Stimulated activated CD8-positive, alpha-beta memory T cell treated with anti-CD3 and anti-CD28 coated beads, Interleukin-15, amount 100 ng/mL, for 1 hour (primary cell): ENCODE data around the gene RNU1-2.
"Not testable (repeated sequence)": the region's sequence is repeated elsewhere in the genome, so short reads cannot be mapped to it uniquely, and the experiment has no call there.

Experiments used
- DNase-seq: peaks from one replicate; pipeline ENCODE4 v3.0.0-alpha.2; 2020; ENCODE audit warnings: low read depth

RNU1-2 gene

GRCh38 chr1:16895598-16896315 lies at the start of gene RNU1-2:
Gene RNU1-2 (plus strand): TSS chr1:16895980.
- peak; percentile 77 for DNase-seq

DNA sequence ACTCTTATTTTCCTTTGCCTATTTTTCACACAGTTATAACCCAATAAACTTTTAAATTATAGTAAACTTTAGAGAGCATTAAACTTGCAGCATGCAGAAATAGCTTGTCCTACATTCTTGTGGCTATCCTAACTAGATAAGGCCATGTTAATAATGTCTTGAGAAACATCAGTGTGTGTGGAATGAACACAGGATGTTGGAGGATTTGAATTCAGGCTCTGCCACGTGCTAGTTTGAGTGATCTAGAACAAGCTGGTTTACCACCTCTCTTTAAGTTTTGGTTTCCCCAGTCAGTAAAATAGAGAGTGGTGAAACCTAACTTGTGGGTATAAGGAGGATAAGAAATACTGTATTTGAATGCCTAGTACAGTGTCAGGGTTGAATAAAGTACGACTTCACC lies 39.6 kb upstream of the RNU1-2 start:
- not testable (repeated sequence) for DNase-seq

DNA sequence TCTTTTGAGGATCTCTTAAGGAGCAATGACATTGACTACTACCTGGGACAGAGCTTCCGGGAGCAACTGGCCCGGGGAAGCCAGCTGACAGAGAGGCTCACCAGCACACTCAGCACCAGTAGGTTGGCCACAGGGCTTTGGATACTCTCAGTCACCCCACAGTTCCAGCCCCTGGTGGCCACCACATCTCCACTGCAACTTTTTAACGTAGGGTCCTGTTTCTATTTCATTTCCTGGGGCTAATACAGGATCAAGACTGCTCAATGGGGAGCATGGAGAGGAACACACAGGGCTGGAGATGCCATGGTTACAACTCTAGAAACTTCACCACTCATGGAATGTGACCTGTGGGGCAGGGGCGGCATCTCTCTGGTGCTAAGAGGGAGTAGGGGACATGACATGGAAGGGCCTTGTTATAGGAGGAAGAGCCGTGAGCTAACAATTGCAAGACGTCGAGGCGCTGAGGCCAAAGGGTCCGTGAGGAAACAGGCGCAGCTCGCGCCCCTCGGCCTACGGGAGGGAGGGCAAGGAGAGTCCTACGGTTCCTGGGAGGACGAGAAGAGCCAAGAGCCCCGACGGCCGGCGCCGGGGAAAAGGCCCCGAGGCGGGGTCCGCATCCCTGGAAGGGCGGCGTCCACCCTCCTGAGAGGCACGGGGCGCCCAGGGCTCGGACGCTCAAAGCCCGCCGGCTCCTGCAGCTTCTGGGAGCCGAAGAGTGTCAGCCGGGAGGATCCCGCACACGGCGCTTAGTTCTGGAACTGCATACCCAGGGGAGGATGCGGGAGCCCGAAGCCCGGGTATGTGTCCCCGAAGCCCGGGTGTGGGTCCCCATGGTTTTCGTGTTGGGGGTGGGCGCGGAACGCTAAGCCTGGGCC lies 36.4 kb upstream of the RNU1-2 start:
- DNase-seq: not testable (repeated sequence)

- not testable (repeated sequence) for DNase-seq
These were observed 35.7 kb upstream of the RNU1-2 start for GRCh38 chr1:16860048-16860447.

- not testable (repeated sequence) for DNase-seq
These were observed 33.9 kb upstream of the RNU1-2 start for GRCh38 chr1:16861832-16862245.

DNA sequence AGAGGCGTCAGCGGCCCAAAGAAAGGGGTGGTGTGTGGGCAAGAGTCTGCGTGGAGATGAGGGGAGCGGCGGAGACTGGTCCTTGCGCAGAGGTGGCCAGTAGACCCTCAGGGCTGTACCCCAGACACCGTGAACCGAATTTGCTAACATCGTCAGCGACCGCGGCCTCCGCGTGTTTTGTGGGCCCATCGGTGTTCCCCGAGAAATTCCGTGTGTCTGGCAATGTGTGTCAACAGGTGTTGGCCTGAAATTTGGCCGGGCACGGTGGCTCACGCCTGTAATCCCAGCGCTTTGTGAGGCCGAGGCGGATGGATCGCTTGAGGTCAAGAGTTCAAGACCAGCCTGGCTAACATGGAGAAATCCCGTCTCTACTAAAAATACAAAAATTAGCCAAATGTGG lies 33.4 kb upstream of the RNU1-2 start:
- DNase-seq: not testable (repeated sequence)

DNA sequence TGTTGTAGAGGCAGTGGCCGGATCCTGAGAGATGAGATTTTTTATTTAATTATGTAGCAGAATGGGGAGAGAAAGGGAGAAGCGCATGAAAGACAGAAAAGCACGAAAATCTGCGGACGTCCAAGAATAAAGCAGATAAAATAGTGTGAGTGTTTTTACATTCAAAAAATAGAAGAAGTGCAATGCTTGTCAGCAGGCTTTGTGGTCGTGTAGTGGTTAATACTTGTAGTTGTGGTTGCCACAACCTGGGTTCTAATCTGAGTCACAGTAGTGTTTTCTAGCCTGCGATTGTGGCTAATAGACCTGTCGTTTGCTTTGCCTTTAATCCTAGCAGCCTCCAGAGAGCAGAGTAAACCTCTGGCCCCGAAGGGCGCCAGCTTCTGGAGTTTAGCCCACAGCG lies 32.8 kb upstream of the RNU1-2 start:
- not testable (repeated sequence) for DNase-seq

DNA sequence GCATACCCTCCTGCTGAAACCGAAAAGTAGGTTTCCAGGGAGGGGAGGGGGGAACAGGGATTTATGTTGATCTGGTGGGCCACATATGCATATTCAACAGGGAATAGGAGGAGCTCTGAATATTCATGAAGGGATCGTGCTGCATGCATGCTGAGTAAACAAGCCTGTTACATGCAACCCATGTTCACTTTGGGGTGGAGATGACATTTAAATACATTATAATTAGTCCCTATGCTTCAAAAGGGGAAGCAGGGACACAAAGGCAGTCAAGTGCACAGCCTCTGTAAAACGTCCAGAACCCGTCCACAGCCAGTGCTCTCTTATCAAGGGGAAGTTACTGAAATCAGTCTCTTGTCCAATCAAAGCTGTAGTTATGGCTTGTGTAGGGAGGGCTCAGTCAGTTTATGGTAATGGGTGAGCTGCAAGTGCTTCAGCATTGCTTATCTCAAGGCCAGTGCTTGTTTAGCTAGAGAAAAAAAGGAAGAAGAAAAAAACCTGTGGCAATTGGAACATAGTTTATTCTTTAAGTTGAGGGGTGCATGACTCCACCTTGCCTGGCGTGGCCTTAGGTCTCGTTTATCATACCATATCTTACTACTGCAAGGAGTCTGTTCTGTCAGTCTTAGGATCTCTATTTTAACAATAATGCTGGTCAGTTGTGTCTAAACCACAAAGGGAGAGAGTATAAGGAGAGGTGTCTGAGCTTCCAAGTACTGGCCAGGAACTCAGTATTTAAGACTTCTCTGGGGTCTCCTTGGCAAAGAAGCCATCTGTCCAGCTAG lies 28.7 kb upstream of the RNU1-2 start:
- not testable (repeated sequence) for DNase-seq

DNA sequence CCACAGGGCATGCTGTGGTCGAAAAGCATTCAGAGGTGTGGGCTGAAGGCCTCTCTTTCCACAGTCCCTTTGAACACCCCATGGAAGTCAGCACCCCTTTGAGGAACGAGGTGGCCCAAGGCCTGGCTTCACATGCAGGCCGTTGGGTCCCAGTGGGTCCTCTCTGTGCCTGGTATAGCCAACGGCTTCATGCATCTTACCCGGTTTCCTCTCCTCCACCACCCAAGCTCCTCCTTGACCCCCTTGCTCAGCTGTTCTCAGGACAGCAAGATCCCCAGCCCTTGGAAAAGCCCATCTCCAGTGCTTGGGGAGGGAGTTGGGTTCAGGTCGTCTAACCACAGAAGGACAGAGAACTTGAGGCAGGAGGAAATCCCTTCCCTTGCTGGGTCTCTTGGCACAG lies 27.0 kb upstream of the RNU1-2 start:
- DNase-seq: not testable (repeated sequence)

- not testable (repeated sequence) for DNase-seq
These were observed 25.8 kb upstream of the RNU1-2 start for GRCh38 chr1:16869996-16870395.

GRCh38 chr1:16871171-16871570 lies 24.6 kb upstream of the RNU1-2 start:
- not testable (repeated sequence) for DNase-seq

- DNase-seq: not testable (repeated sequence)
These were observed 23.4 kb upstream of the RNU1-2 start for GRCh38 chr1:16872152-16873075.

DNA sequence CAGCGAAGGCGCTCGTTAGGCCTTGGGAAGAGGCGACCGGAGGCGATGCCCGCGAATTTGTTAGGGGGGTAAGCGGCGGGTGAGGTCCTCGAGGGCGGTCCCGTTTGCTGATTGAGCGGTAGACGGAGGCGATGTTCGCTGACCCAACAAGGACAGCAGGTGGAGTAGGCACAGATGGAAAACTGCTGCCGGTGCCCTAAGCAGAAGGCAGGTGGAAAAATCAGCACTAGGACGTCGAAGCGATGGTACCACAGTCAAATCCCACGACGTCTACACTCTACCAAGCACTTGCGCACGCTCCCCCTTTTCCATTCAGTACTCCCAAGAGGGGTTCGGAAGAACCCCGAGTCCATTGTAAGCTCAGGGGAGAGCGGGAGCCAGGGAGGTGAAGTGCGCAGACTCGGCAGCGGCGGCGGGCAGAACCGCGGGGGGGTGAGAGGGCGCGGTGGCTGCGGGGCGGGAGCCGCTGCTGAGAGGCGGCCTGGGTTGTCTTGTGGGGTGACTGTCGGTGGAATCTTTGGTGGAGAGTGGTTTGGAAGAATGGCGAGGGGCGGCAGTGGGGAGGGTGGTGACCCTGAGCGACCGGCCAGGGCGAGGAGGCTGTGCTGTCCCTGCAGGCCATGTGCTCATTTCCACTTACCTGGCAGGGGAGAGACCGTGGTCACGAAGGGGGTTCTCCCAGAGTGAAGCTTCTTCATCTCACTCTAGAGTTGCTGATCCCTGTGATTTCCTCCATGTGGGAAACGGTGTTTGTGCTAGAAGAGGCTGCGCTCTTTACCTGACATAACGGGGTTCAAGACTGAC lies 22.5 kb upstream of the RNU1-2 start:
- peak; percentile 37 for DNase-seq

DNA sequence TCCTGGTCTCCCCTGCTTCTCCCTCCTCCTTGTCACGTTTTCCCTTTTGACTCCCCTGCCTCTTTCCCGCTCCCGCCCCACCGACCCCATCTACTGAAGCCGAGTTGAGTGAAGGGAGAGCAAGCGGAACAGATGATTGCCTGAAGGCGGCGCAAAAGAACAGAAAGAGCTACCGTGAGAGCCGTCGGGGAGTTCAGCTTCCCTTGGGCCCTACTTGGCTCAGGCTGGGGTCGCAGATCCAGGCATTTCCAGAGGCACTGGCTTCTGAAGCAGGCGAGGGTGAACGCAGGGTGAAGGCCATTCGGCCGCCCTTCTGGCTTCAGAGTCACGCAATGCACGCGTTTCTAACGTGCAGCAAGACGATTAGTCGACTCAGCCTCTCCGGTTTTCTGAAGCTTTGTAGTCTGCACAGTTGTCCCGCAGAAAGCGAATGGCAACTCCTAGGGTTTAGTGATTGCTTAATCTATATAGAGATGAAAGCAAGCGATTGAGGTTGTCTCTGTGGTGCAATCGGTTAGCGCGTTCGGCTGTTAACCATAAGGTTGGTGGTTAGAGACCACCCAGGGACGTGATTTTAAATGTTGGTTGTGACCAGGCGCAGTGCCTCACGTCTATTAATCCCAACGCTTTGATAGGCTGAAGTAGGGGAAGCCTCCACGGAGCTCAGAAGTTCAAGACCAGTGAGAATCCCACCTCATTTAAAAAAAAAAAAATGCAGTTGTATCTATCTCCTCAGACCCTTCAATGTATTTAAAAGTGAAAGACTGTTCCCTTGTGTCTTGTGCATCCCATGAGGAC lies 20.6 kb upstream of the RNU1-2 start:
- DNase-seq: not testable (repeated sequence)

- DNase-seq: not testable (repeated sequence)
These were observed 14.0 kb upstream of the RNU1-2 start for GRCh38 chr1:16881742-16882141.

GRCh38 chr1:16882986-16883385 lies 12.8 kb upstream of the RNU1-2 start:
- DNase-seq: no peak

GRCh38 chr1:16884487-16884886 lies 11.3 kb upstream of the RNU1-2 start:
- not testable (repeated sequence) for DNase-seq

DNA sequence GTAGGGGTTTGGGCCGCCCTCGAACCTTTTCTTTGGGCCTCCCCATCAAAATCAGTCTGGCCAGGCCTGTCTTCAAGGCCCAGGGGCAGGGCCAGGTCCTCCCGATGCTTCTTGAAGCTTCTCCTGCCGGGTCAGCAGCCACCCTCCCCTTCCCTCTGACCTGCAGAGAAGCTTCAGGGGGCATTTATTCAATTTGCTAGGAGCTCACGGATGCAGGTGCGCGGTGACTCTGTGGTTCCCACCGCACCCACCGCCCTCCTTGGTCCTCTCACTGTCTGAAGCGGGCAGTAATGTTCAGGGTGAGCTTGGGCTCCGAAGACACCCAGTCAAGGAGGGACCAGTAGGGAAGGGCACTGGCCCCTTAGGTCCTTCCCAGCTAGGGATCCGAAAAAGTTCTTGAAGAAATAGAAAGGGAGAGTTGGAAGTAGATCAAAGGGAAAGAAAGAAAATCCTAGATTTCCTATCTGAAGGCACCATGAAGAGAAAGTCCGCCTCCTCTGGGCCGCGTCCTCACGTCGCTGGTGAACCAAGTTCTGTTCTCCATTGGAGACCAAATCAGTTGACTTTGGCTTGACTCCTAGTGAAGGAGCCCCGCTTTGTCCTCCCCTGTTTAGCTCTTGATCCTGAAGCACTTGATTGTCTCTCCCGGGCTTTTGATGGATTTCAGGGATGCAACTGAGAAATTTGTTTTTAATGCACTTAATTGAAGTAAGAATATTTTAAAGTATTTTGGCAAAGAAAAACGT lies 8.7 kb upstream of the RNU1-2 start:
- no peak for DNase-seq
